GM18517 (cell line): ENCODE data around the gene AKAIN1.
A peak's percentile ranks its signal among the peaks of the same experiment; 100 is the strongest.

Experiments
- ATAC-seq: cut with Tn5 transposase; IDR thresholded peaks from one replicate; pipeline ENCODE4 v1.9.1; 2021; ENCODE audit warnings: mild to moderate bottlenecking, moderate library complexity; ENCODE audit not compliant: unreplicated experiment

AKAIN1 gene

GRCh38 chr18:5197032-5197434, at the start of gene AKAIN1:
TSS of gene AKAIN1 (minus strand) at chr18:5197257. CDS start at chr18:5197053, 204 bp downstream.
- ATAC-seq = no peak

- ATAC-seq = no peak
Observed at GRCh38 chr18:5244941-5245340, 47.9 kb upstream of the AKAIN1 start.

GRCh38 chr18:5239447-5239846, 42.4 kb upstream of the AKAIN1 start:
- no peak for ATAC-seq

GRCh38 chr18:5238371-5238976, 41.4 kb upstream of the AKAIN1 start:
- peak; percentile 17 for ATAC-seq

GRCh38 chr18:5237723-5238370, 40.8 kb upstream of the AKAIN1 start:
- peak; percentile 94 for ATAC-seq

- ATAC-seq = peak; percentile 43
Observed at GRCh38 chr18:5237083-5237722, 40.1 kb upstream of the AKAIN1 start.

GRCh38 chr18:5214583-5215351, 17.7 kb upstream of the AKAIN1 start:
- no peak for ATAC-seq

GRCh38 chr18:5207471-5208150, 10.6 kb upstream of the AKAIN1 start:
- ATAC-seq = no peak

GRCh38 chr18:5198311-5198710, 1.3 kb upstream of the AKAIN1 start:
- ATAC-seq = no peak

GRCh38 chr18:5197461-5197860, 404 bp upstream of the AKAIN1 start:
- no peak for ATAC-seq

- no peak for ATAC-seq
Observed at GRCh38 chr18:5196253-5197031, 615 bp downstream of the AKAIN1 start.

- no peak for ATAC-seq
Observed at GRCh38 chr18:5195656-5196055, 1.4 kb downstream of the AKAIN1 start.

- ATAC-seq = no peak
Observed at GRCh38 chr18:5180254-5180653, 16.8 kb downstream of the AKAIN1 start.

- no peak for ATAC-seq
Observed at GRCh38 chr18:5178519-5178918, 18.5 kb downstream of the AKAIN1 start.

GRCh38 chr18:5175378-5175777, 21.7 kb downstream of the AKAIN1 start:
- peak; percentile 60 for ATAC-seq

- no peak for ATAC-seq
Observed at GRCh38 chr18:5173646-5174045, 23.4 kb downstream of the AKAIN1 start.

- no peak for ATAC-seq
Observed at GRCh38 chr18:5173236-5173635, 23.8 kb downstream of the AKAIN1 start.

- ATAC-seq = no peak
Observed at GRCh38 chr18:5167831-5168230, 29.2 kb downstream of the AKAIN1 start.

- ATAC-seq = no peak
Observed at GRCh38 chr18:5166606-5167280, 30.3 kb downstream of the AKAIN1 start.

GRCh38 chr18:5164903-5165302, 32.2 kb downstream of the AKAIN1 start:
- no peak for ATAC-seq
